HG03159 (cell line): Measurements from ENCODE around the gene ITK.
A peak's percentile ranks its signal among the peaks of the same experiment; 100 is the strongest.

Experiments
- ATAC-seq: cut with Tn5 transposase; IDR thresholded peaks from one replicate; pipeline ENCODE4 v1.9.1; 2021; ENCODE audit warnings: mild to moderate bottlenecking, moderate library complexity; ENCODE audit not compliant: unreplicated experiment

The ITK gene

DNA sequence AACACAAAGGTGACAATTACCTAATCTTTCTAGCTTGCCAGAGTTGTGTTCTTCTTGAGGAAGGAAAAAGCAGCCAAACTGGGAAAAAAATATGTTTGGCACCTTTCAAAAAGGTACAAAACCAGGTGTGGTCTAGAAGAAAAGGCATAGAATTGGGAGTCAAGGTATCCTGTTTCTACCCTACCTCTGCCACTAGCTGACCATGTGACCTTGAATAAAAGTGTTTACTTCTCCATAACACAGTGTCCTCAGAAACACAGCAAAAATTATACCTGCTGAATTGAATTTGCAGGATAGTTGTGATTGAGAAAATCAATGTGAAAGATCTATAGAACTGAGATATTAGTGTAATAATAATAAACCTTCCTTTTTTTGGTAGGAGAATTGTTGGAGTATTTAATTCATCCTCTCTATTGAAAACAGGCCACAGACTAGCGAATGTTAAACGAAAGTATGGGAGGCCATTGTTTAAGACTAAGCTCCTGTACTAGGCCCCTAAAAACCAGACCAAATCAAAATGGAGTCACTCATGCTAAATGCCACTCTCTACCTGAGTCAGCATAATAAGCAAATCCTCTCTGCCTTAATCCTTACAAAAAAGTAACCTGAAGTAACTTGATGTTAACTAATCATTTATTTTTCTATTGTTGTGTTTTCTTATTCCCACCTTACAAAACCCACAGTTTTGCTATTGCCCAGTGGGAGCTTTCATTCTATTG, 97.8 kb downstream of the ITK start:
- no peak for ATAC-seq

DNA sequence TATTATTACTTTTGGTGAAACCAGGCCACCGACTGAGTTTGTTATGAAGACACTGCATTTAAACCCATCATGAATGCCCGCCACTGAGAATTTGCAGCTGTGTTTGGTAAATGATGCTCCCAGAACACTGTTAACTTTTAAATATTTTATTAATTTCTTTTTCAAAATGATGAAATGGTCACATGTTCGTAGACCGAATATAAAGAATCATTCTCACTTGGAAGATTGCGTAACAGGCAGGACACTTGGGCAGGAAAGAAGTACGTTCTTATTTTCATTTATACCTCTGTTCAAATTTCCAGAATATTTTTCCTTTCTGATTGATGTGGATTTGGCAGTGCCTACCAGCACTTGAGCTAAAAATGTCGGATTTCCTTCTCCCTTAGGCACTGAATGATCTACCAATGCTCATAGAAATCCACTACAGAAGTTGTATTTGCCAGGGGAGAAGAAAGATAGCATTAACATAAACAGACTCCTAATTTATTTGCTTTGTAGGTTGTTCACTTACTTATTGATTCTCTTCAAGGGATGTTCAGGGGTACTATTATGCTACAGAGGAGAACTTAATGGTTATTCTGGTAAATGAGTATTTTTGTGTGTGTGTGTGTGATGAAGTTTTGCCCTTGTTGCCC, 99.1 kb downstream of the ITK start:
- no peak for ATAC-seq

DNA sequence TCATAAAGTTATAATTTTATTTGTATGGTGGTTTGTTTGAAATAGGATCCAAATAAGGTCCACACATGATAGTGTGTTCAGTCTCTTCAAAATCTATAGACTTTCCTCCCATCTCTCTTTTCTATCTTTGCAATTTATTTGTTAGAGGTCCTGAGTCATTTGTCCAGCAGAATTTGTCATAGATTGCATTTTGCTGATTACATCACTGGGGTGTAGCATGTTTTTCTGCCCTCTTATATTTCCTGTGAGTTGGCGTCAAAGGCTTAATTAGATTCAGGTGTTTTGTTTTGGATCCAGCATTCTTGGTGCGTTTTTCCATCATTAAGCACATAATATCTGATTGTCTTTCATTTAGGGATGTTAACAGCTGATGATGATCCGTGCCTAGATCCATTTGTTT, 100.3 kb downstream of the ITK start:
- no peak for ATAC-seq

DNA sequence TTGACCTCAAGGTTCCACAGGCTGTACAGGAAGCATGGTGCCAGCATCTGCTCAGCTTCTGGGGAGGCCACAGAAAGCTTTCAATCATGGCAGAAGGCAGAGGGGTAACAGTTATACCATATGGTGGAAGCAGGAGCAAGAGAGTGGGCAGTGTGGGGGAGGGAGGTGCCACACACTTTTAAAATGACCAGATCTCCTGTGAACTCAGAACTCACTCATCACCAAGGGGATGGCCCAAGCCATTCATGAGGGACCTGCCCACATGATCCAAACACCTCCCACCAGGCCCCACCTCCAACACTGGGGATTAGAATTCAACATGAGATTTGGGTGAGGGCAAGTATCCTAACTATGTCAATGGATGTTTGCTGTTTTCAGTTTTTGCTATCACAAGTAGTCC, 101.5 kb downstream of the ITK start:
- ATAC-seq: no peak

DNA sequence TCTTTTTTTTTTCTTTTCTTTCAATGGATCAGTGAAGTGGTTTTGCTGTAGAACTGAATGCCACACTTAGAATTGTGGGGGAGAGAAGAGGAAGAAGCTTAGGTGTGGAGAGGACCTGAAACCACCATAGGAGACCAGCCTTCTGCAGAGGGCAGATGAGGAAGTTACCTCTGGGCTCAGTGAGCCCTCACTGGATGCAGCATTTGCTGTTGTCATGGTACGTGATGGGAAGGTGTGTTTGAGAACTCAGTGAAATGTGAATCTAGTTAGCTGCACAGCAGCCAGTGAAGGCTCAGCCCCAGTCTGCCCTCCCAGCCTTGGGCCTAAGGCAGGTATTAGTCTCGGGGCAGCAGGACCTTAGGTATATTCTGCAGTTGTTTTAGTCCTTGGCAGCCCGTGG, 102.8 kb downstream of the ITK start:
- ATAC-seq: peak; percentile 100

DNA sequence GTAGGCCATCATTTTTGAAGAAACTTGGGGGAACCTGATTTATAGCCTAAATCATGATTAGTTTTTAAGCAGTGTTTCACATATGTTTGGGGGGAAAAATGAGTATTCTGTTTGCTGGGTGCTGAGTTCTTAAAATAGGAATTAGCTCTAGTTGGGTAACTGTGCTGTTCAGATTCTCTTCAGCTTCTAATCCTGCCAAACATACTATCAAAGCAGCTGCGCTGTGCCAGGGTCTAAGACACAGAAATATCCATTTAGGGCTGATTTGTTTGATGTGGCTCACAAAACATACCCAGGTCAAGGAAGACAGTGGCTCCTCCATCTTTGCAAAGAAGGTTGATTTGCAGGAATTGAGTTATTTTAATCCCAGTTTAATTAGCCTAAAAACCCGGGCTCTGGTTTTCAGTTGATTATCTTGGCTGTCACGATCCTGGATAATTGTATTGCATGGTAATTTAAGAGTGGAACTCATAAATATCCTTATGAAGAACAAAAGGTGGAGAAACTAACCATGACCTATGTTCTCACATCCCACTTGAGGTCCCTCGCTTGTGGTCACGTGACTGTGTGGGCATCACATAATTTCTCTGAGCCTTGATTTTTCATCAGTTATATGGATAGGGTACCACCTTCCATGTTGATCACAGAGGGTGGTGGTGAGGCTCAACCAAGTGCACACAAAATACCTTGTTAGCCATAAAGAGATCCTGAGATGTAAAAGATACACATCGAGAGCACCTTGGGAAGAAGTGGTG, 104.0 kb downstream of the ITK start:
- no peak for ATAC-seq

DNA sequence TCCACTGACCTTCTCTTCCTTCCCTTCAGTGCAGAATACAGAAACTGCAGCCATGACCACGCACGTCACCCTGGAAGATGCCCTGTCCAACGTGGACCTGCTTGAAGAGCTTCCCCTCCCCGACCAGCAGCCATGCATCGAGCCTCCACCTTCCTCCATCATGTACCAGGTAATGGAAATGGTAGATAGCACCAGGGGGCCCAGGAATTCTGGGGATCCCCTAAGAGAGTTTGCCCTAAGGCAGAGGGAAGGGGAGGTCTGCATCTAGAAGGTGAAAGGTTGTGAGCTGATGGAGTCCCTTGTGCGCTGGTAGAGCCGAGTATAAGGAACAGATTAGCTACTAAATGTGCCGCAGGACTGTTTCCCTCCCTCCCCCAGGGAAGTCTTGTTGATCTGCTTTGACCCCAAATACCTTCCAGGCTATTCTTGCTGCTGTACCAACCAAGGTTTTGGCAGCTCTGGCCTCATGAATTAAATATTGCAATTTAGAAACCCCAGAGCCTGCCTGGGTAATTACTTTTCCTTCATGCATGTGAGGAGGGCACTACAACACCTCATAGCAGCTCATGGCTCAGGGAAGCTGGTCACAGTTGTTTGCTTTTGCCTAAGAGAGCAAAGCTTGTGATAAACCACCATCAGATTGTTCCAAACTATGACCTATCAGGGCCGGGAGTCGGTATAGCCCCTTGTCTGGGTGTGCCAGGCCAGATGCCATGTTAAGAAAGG, 104.8 kb downstream of the ITK start:
- no peak for ATAC-seq

DNA sequence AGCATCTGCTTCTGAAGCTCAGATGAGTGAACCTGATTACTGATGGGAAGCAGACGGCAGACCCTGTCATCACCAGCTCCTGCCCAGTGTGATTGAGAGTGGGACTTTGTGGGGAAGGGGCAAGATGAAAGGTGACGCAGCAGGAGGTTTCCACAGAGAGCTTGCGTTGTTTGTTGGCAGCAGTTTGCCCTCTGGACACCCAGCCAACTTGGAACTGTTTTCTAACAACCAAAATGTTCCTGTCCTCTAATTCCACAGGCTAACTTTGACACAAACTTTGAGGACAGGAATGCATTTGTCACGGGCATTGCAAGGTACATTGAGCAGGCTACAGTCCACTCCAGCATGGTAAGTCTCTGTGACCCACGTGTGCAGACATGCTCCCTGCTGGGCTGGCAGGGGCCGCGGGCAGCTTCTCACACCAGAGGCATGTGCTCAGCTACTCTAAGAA, 106.1 kb downstream of the ITK start:
- ATAC-seq: no peak

DNA sequence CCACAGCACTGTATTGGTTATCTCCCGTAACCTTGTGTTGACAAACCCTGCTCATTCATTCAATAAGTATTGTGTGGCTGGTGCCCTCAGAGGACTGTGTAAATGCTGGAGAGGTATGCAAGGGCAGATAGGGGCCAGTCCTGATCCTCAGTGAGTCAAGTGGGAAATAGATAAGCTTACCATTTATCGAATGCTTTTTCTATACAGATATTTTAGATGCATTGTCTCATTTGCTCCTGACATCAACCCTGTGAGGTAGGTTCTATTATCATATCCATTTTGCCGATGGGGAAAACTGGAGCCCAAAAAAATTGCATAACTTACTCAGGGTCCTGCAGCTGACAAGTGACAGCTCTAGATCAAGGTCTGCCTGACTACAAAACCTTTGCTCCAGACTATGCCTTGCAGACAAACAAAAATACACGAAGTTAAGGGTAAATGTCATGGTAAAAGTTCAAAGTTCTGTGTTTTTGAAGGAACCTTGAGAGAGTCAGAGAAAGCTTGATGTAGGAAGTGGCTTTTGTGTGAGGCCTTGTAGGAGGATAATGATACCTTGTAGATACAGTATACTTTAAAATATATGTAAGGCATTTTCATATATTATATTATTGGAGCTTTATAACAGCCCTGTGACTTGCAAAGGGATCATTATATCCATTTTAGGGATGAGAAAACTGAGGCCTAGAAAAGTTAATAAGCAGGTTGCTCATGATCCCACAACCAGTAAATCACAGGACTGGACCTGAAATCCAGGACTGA, 107.9 kb downstream of the ITK start:
- ATAC-seq: no peak

DNA sequence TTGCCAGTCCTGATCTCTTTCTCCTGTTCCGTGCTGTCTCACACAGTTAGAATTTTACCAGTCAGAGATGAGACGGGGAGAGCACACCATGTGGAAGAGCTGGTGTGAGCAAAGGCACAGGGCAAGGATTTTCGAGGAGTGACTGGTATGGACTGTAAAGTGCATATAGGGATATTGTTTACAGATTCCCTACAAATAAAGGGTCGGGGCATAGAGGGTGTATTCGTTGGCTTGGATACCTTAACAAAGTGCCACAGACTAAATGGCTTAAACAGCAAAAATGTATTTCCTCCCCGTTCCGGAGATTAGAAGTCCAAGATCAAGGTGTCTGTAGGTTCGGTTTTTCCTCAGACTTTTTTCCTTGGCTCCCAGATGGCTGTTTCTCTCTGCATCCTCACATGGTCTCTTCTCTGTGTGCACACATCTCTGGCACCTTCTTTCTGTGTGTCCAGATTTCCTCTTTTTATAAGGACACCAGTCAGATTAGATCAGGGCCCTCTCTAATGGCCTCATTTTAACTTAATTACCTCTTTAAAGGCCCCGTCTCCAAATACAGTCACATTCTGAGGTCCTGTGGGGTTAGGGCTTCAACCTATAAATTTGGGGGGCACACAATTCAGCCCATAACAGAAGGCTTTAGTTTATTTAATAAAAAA, 108.7 kb downstream of the ITK start:
- no peak for ATAC-seq

DNA sequence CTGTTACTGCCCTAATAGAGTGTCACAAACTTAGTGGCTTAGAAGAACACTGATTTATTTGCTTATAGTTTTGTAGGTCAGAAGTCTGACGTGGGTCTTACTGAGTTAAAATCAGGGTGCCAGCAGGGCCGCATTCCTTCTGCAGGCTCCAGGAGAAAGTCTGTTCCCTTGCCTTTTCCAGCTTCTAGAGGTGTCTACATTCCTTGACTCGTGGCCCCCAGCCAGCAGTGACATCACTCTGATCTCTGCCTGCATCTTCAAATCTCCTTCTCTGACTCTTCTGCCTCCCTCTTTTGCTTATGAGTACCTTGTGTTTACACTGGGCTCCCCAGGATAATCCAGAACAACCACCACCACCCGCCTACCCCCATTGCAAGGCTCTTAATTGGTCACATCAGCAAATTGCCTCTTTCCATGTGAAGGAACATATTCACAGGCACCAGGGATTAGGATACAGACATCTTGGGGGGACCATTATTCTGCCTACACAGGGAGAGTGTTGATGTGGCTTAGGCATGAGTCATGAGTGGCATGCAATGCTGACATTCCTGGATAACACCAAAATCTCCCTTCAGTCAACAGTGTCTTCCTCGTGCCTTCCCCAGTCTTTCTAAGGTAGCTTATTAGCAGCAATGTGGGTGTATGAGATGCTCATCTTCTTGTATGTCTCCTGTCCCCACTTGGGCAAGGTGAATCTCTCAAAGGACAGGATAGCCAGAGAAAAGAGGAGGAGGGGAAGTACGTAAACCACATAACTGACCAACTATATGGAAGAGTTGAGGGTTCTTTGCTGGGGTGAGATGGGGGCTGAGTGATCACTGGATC, 109.7 kb downstream of the ITK start:
- no peak for ATAC-seq

DNA sequence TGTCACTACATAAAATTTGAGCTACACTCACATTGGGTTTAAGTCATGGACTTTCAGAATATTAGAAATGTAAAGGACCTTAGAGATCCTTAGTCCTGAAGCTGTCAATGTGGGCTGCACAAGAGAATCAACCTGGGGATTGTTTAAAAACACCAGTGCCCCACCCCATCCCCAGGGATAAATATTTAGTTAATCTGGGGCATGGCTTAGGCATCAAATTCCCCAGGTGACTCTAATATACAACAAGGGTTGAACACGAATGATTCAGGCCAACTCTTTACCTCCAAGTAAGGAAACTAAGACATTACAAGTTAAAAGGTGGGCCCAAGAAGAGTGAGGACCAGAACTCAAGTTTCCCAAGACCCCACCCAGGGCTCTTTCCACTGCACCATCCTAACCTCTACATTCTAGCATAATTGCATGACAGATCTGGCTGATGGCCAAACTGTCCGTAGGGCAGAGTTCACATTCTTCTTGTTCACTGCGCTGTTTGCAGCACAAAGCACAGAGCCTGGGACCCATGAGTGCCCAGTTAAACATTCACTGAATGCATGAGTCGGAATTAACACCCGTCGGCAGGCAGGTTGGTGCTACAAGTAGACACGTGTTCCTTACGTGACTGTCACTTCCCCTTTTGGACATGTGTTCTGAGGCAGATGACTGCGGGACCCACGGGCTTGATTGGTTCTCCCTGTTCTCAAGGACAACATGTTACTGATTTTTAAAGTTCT, 110.5 kb downstream of the ITK start:
- ATAC-seq: peak; percentile 91

DNA sequence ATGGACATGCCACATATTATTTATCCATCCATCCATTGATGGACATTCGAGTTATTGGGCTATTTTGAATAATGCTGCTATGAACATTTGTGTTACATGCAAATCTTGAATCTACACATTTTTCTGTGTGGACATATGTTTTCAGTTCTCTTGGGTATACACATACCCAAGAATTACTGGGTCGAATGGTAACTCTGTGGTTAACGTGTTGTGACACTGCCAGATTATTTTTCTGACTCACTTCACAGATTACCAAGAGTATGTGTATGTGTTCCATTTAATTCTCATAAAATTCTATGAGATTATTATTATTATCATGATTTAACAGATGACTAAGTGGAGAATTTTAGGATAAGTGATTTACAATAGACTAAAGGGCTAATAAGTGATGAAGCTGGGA, 112.0 kb downstream of the ITK start:
- no peak for ATAC-seq

DNA sequence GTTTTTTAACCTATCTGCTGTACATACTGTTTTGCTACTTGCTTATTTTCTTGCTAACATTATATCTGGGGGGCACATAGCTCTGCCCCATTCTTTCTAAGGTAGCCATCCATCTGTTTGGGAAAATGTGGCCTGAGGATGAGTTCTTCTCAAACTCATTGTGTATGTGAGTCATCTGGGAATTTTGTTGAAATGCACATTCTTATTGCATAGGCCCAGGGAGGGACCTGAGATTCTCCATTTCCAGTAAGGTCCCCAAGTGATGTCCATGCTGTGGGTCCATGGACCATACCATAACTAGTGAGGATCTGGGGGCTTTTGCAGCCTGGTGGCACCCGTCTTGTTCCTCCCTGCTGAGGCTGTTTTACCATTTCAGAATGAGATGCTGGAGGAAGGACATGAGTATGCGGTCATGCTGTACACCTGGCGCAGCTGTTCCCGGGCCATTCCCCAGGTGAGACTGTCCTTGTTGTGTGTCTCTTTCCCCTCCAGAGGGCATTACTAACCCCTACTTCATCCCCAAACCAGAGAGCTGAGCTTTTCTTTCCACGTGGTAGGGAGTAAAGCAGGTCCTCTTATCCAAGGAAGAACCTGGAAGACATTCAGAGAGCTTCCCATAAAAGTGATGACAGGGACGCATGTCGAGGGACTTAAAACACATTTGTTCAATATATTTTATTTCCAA, 113.9 kb downstream of the ITK start:
- ATAC-seq: no peak

DNA sequence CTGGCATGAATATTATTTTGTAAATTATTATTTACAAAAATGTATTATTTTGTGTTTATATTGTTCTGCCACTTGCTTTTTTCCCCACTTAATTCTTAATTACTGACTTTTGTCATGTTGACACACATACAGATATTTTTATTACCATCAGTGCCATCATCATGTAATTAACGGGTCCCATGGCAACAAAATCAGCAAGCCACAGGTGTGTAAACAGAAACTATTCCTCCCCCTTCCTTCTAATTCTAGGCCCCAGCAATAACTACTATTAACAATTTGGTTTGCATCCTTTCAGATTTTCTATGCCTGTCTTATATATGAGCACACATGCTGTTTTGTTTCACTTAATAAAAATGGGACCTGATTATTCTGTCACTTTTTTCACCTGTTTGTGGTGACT, 114.6 kb downstream of the ITK start:
- ATAC-seq: no peak

DNA sequence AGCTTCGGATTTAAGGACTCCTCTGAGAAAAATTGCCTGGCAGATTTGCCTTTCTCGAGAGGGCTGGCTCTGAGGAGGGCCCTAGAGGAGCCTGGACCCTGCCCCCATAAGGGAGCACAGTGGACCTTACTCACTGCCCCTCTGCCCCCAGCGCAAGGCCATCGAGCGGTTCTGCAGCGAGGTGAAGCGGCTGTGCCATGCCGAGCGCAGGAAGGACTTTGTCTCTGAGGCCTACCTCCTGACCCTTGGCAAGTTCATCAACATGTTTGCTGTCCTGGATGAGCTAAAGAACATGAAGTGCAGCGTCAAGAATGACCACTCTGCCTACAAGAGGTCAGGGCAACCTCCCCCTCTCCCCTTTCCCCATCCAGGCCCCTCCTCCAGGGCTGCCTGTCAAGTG, 119.9 kb downstream of the ITK start:
- ATAC-seq: no peak

DNA sequence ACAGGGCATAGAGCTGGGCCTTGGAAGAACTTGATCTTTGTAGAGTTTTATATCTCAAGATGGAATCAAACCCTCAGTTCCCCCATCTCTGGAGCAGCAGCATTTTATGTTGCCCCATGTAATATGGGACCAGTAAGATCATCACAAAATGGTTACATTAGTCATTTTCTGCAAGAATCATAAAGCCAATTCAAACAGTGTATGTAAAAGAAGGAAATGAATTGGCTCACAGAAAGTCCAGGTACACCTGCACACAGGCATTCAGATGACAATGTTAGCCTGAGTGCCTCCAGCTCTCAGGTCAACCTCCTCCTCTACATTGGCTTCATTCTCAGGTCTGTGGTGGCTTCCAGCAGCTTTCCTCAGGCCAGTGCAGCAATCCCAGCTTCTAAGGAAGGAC, 120.4 kb downstream of the ITK start:
- ATAC-seq: no peak

DNA sequence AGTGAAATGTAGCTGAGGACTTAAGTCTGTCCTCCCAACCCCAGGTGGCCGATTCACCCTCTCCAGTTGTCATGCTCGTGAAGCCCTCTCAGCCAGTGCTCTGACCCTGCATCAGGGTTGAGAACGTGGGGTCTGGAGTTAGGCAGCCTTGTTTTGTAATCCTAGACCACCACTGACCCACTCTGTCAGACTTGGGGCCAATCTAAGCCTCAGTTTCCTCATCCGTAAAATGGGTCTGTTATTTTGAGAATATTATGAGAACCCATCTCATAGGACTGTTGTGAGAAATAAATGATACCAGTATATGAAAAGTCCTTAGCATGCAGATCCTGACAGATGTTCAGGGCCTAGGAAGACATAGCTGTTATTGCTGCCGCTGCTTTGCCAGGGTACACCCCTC, 122.4 kb downstream of the ITK start:
- ATAC-seq: no peak
